ENCODE data around the gene SIGLEC5. TPM values are rescaled to one million over a fixed set of nuclear protein-coding genes. Genes with fewer than 3 reads are reported as not detected.

The SIGLEC5 gene
- total RNA-seq, 1 donor = 2.2 TPM

DNA sequence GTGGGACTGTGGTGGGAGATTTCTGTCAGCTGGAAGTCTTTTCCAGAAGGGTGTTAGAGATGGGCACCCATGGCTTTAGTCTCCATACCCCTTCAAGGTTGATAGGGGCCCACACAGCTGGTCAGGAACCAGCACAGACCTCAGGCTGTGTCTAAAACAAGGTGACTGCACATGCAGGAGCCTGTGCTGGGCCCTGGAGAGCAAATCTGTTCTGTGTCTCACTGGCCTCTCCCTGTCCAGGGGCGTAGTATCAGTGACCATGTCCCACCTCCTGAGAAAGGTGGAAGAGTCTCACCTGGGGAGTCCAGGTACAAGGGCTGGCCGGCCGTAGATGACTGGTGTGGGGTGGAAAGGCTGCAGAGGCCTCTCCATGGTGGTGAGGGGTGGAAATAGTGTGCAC, 39.8 kb downstream of the SIGLEC5 start:
- DNase-seq (ENCODE audit: low read depth in 2 of 3, low spot score in 2 of 3) = no peak

DNA sequence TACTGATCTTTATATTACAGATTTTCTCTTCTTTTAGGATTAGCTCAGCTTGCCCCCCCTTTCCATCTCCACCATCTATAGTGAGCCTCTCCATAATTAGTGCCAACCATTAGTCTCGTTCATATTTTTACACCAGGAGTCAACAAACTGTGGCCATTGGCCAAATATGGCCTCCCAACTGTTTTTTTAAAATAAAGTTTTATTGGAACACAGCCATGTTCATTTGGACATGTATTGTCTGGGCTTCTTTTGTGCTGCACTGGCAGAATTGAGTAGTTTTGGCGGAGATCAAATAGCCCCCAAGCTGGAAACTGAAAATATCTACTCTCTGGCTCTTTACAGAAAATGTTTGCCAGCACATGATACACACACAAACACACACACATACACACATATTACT, 40.7 kb downstream of the SIGLEC5 start:
- DNase-seq (ENCODE audit: low read depth in 2 of 3, low spot score in 2 of 3) = no peak

DNA sequence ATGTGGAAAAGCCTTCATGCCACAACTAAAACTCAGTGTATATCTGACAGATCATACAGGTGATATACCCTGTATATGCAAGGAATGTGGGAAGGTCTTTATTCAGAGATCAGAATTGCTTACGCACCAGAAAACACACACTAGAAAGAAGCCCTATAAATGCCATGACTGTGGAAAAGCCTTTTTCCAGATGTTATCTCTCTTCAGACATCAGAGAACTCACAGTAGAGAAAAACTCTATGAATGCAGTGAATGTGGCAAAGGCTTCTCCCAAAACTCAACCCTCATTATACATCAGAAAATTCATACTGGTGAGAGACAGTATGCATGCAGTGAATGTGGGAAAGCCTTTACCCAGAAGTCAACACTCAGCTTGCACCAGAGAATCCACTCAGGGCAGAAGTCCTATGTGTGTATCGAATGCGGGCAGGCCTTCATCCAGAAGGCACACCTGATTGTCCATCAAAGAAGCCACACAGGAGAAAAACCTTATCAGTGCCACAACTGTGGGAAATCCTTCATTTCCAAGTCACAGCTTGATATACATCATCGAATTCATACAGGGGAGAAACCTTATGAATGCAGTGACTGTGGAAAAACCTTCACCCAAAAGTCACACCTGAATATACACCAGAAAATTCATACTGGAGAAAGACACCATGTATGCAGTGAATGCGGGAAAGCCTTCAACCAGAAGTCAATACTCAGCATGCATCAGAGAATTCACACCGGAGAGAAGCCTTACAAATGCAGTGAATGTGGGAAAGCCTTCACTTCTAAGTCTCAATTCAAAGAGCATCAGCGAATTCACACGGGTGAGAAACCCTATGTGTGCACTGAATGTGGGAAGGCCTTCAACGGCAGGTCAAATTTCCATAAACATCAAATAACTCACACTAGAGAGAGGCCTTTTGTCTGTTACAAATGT, 42.7 kb downstream of the SIGLEC5 start:
- DNase-seq (ENCODE audit: low read depth in 2 of 3, low spot score in 2 of 3) = no peak

DNA sequence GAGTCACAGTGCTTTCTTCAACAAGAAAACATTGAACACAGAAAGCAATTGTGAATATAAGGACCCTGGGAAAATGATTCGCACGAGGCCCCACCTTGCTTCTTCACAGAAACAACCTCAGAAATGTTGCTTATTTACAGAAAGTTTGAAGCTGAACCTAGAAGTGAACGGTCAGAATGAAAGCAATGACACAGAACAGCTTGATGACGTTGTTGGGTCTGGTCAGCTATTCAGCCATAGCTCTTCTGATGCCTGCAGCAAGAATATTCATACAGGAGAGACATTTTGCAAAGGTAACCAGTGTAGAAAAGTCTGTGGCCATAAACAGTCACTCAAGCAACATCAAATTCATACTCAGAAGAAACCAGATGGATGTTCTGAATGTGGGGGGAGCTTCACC, 43.4 kb downstream of the SIGLEC5 start:
- DNase-seq (ENCODE audit: low read depth in 2 of 3, low spot score in 2 of 3) = no peak

DNA sequence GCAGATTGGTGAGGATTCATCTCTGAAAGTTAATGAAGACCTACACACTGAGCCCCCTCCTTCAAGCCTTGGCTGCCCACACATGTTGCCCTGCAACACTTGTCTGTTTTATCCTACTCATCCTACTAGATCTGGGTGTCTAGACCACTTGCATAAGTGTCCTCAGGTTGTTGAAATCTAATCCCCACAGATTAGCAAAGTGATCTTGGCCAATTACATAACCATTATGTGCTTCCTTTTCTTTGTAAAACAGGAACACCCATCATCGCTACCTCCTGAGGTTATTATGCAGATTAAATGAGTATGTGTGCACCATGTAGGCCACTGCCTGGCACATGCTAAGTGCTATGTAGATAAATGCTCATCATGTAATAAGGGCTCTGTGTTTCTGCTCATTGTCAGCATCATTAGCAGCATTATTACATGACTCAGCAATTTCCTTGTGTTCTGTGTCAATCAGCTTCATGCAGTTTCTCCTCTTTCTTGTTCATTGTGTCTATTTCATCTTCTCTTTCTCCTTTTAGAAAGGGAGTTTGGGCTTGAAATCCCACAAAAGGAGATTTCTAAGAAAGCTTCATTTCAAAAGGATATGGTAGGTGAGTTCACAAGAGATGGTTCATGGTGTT, 44.0 kb downstream of the SIGLEC5 start:
- DNase-seq (ENCODE audit: low read depth in 2 of 3, low spot score in 2 of 3) = no peak

DNA sequence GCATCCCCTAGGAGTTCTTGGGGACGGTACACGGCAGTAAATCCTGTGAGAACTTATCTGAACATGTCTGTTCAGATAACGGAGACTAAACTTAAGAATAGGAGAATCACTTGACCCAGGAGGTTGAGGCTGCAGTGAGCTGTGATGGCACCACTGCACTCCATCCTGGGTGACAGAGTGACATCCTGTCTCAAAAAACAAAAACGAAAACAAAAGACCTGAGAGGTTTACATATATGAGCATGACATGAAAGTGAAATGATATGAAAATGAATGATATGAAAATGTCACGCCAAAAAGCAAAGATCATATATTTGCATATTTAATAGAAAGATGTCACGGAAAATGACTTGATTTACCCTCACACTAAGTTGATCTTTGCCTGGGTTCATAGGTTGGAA, 53.4 kb downstream of the SIGLEC5 start:
- no peak for DNase-seq (ENCODE audit: low read depth in 2 of 3, low spot score in 2 of 3)

DNA sequence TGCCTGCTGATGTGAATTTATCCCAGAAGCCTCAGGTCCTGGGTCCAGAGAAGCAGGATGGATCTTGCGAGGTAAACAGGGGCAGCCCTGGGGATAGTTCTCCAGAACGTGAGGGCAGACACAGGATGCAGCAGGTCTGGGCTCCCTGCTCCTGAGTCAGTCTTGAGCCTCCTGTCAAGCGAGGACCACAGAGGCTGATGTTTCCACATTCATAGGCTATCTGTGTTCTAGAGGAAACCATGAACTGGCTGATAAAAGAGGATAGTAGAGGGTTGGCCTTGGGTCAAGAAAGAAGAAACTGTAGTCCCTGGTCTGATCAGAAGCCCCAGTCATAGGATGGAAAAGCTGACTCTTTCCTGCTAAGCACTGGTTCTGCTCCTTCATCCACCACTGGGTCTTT, 56.9 kb downstream of the SIGLEC5 start:
- peak in 1 of 3 donors; percentile 11 for DNase-seq (ENCODE audit: low read depth in 2 of 3, low spot score in 2 of 3)

DNA sequence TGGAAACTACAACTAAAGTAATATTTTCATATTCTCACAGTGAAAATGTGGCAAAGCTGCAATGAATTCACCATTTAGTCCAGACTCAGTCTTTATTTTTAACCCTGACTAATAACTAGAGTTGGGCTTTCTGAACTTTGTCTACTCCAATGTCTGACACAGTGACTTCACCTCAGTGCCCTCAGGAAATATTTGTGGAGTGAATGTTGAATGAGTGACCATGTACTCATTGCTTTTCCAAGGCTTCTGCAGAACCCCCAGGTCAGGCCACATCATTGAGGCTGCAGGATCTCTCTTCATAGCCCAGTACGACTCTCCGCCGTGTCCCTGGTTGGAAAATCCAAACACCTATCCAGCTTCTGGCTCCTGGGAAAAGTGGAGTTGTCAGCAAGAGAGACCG, 57.3 kb downstream of the SIGLEC5 start:
- DNase-seq (ENCODE audit: low read depth in 2 of 3, low spot score in 2 of 3) = no peak

DNA sequence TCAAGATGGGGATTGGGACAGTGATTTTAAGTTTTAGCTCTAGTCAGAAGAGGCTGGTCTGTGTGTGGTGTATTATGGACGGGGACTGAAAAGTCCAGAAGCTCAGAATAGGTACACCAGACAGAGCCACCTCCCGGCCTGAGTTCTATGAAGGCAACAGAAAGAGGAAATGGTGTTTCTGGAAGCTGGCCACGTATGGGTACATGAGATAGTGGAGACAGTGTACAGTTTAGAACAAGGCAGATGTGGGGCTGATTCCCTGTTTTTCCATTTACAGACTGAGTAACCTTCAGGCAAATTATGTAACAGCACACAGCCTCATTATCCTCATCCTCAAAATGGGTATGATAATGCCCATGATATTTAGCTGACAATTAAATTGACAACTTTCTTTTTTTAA, 57.8 kb downstream of the SIGLEC5 start:
- peak in 2 of 3 donors; percentile 49 to 63 for DNase-seq (ENCODE audit: low read depth in 2 of 3, low spot score in 2 of 3)

DNA sequence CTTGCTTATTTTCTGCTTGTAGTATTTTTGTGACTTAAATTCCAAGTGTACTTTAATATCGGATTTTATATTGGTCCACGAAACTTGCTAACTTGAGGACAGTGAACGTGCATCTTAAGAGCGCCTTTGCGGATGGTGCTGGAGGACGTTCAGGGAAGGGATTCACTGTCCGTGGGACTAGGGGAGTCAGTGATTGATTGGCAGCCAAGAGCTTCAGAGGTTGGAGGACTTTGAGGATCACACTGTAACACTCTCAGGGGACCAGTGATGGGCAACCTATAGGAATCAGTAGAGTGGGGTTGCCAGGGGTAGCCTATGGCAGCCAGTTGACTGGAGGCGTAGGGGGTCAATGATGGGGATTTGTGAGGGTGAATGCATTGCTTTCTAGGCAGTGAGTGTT, 58.6 kb downstream of the SIGLEC5 start:
- peak in 1 of 3 donors; percentile 13 for DNase-seq (ENCODE audit: low read depth in 2 of 3, low spot score in 2 of 3)

DNA sequence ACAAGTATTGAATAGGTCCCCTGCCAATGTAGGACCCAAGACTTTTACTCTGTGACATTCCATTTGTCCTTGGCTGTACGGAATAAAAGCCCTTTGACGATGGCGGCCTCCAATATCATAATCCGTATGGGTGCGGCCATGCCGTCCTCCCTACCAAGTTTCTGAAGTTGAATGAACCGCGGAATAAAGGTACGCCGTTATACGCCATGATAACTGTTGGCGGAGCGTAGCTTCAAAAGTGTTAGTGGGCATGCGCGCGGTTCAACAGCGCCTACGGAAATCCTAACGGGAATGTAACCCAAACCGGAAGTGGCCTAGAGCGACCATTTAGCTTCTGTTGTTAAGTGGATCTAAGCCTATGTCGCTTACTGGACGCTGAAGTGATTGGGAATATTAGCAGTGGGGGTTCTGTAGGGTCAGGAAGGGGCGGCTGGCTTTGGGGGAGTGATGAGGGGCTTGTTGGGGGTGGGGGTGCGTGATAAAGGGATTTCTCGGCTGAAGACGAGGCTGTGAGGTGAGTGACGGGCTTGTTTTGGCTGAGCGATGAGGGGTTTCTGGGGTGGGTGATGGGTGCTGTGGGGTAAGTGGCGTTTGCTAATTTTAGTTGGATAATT, 59.1 kb downstream of the SIGLEC5 start, which contains the start of gene ZNF175:
ZNF175 (plus strand) TSS at position 322 of the 614 bp plus-strand sequence. CDS start 2,047 bp downstream, outside the sequence.
- peak; percentile 68 to 91 (median 90) for DNase-seq (ENCODE audit: low read depth in 2 of 3, low spot score in 2 of 3)

DNA sequence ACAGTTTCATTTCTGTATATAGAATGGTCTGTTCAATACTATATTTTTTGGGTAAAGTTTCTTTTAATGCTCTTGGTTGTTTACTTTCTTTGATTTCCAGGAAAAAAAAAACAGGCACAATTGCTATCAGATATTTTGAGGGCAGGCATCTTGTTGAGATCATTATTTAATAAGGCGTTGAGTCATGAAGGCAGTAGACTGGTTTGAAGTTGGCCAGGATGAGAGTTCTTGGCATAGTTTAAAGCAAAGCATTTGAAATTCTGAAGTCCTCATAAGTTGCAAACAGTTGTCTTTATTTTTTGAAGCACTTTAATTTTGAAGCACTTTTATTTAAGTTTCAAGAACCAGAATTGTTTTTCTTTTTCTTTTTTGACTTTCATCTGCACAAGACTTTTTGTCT, 61.7 kb downstream of the SIGLEC5 start:
- DNase-seq (ENCODE audit: low read depth in 2 of 3, low spot score in 2 of 3) = no peak

DNA sequence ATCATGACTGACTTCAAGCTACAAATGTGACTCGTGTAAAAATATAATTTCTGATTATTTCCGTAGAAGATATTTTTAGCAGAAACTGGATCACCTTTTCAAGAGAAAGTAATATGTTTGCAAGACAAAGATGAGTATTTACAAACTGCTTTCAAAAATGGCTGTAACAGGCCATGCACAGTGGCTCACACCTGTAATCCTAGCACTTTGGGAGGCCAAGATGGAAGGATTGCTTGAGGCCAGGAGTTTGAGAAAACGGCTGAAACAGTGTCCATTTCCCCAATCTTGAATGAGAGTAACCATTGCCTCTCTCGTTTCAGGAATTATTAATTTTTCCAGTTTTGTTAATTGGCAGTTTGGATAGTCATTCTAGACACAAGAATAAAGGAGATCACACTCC, 62.6 kb downstream of the SIGLEC5 start:
- DNase-seq (ENCODE audit: low read depth in 2 of 3, low spot score in 2 of 3) = no peak

DNA sequence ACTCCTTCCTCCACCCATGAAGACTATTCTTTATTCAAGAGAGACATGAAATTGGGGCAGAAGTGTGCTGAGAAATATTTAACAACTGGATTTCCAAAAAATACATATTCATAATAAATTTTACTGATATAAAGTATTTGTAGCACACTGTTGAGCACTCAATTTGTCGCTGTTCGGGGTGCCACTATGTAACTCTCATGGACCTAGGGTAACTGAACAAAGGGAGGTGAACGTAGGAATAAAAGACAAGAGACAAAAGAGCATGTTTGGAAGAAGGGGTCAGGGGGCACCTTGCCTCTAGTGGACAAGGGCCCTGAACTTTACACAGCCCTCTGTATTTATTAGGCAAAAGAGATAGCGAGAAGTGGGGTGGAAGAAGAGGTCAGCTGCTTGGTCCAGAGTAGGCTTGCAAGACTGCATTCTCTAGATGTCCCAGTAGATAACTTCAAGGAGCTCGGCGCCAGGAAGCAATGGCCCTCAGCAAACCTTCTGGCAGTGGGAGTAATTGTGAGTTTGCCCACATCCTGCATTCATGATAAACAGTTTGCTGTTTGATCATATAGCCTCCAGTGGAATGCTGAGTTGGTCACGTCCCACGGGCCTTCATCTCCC, 63.6 kb downstream of the SIGLEC5 start:
- no peak for DNase-seq (ENCODE audit: low read depth in 2 of 3, low spot score in 2 of 3)

DNA sequence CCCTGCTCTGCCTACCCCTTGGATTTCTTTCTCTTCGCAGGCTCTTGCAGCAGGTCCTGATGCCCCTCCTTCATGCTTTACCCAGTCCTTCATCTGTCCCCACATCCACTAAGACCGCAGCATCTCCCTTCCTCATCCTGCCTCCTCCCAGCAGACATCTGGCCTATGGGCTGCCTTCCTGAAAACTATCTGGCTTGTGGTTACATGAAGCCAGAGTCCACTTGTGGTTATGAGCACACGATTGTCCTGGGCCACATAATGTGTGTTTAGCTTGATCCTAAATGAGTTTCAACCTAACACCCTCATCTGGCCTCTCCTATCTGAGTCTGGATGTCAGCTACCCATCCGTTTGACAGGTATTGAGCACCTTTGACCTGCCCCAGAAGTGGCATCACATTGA, 64.6 kb downstream of the SIGLEC5 start:
- peak in 1 of 3 donors; percentile 14 for DNase-seq (ENCODE audit: low read depth in 2 of 3, low spot score in 2 of 3)

DNA sequence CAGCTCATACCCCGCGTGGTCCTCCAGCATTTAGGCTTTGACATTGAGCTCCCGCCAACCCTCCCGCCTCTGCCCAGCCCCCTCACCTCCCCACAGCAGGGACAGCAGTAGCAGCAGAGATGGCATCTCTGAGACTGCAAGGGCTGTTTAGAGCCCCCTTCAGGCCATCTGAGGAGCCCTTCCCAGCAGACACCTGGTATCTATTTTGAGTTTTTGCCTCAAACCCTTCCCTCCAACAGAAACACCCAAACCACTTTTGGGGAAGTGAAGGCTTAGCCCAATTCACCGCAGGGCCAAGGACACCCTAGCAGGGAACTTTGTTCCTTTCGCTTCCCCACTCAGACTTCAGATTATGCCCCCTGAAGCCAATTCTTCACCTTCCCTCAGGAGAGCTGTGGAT, 65.4 kb downstream of the SIGLEC5 start:
- DNase-seq (ENCODE audit: low read depth in 2 of 3, low spot score in 2 of 3) = peak in 2 of 3 donors; percentile 52 to 79

Small RNA genes within 50 kb of the gene (small RNA-seq; reads per million reads assigned to genes)
- not detected for gene AC018755.2

Other genes with a start within 250 kb of the SIGLEC5 start
- gene LIM2, start 242.4 kb downstream of the SIGLEC5 start, total RNA-seq = not detected
- 0.27 TPM for gene C19orf84, start 239.8 kb downstream of the SIGLEC5 start, total RNA-seq
- 6.7 TPM for gene SIGLEC10, start 212.8 kb downstream of the SIGLEC5 start, total RNA-seq
- gene SIGLEC8, start 171.9 kb downstream of the SIGLEC5 start, total RNA-seq = 0.27 TPM
- gene CEACAM18, start 151.9 kb downstream of the SIGLEC5 start, total RNA-seq = not detected
- gene SIGLEC12, start 128.6 kb downstream of the SIGLEC5 start, total RNA-seq = 1.1 TPM
- gene SIGLEC6, start 98.7 kb downstream of the SIGLEC5 start, total RNA-seq = 0.54 TPM
- gene ZNF175, start 59.1 kb downstream of the SIGLEC5 start, total RNA-seq = 2.7 TPM
- 2.7 TPM for gene SIGLEC14, start 16.4 kb upstream of the SIGLEC5 start, total RNA-seq
- 1.3 TPM for gene SPACA6, start 62.9 kb upstream of the SIGLEC5 start, total RNA-seq
- under 0.01 TPM for gene HAS1, start 93.6 kb upstream of the SIGLEC5 start, total RNA-seq
- gene FPR1, start 121.5 kb upstream of the SIGLEC5 start, total RNA-seq = 7.3 TPM
- gene FPR2, start 130.8 kb upstream of the SIGLEC5 start, total RNA-seq = 0.54 TPM
- 0.27 TPM for gene FPR3, start 164.8 kb upstream of the SIGLEC5 start, total RNA-seq

Data from hematopoietic multipotent progenitor cell (in vitro differentiated cells).